ENCODE data around the gene MTHFD1L.
"Not testable (repeated sequence)": the region's sequence is repeated elsewhere in the genome, so short reads cannot be mapped to it uniquely, and the experiment has no call there.

Gene MTHFD1L

DNA sequence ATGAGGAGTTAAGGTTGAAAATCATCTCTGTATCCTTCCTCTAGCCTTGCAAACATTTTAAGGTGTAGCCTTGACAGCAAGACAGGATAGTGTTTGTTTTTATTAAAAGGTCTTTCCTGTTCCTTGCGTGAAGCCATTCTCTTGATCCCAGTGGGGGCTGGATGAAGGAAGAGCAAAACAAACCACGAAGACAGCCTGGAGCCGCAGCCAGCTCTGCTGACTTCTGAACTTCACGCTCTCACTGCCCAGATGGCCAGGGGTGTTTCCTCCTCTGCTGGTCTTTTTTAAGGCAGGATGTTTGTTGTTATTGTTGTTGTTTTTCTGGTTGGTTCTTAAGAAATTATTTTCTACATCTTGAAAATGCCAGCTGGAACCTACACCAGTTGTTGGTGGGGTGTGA, 156.4 kb downstream of the MTHFD1L start:
- no peak for DNase-seq

DNA sequence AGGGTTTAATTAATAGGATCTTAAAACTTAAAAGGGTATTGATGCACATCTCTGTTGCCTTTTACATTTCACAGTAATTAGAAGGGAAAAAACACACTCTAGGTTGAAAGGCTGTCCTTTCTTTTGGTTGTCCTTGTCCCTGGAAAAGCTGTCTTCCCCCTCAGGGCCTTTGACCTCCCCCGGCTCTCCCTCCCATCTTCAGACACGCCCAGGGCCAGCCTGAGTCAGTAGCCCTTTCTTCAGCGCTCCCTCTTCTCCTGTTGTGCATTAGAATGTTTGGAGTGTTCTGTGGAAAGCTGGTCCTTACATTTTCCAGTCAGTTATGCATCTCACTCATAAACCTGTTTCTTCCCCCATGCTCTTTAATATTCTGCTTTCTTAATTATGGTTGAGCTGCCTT, 157.0 kb downstream of the MTHFD1L start:
- no peak for DNase-seq

DNA sequence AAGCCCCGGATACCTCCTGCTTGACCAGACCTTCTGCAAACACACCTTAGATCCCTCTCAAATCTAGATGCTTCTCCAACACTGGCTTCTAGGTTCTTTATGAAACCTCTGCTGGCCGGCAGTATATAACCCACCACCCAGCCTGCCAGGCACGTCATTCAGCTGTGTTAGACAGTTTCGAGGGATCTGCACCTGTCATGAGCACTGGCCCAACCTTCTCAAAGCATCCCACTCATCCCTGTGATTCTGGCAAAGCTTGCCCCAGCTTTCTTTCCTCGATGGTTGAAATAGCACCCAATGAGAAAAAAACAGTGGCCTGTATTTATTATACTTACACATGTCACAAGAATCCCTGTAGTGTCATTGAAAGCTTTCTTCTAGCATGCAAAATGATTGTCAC, 157.8 kb downstream of the MTHFD1L start:
- no peak for DNase-seq

DNA sequence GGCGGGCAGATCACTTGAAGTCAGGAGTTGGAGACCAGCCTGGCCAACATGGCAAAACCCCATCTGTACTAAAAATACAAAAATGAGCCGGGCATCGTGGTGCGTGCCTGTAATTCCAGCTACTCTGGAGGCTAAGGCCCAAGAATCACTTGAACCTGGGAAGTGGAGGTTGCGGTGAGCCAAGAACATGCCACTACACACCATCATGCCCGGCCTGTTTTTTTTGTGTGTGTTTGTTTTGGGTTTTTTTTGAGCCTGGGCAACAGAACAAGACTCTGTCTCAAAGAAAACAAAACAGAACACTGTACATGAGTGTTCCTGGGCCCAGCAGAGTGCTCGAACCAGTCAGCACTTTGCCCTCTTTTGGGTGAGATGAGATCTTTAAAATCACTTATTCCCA, 159.1 kb downstream of the MTHFD1L start:
- DNase-seq: no peak

DNA sequence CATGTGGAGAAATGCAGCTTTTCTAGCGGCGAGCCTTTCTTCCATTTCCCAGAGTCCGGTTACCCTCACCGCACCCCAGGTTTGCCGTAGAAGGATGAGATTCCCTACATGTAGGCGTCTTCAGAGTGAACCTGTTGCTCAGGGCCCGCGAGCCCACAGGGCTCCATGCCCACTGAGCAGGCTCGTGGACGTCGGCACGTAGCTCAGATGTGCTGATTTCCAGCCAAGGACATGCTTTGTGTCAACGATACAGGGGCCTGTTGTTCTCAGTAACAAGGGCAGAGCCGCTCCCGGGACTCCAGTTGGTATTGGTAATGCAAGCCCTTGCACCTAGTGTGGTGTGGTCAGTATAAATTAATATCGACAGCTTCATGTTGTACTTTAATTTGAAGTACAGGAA, 159.6 kb downstream of the MTHFD1L start:
- DNase-seq: no peak

DNA sequence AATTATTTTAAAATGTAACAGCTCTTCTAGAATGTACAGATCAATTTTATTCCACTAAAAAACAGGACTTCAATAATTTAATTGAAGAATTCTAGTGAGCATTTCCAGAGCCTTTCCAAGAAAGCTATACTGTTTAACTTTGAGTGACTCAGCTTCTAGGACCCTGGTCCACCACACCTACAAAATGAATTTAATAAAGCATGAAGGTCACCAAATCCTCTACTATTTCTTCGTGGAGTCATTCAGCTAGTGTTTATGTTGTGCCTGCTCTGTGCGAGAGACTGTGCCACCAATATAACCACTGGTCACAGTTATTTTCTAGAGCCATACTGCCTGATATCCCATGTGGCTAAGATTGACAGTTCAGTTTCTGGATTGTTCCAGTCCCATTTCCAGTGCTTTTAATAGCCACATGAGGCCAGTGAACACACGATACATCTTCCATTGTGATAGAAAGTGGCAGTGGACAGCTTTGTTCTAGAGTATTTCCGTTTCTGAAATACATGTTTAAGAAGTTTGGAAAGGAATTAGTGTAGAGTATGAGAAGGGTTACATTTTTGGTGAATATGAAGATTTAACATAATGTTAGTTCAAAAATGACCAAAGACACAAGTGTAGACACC, 160.7 kb downstream of the MTHFD1L start:
- DNase-seq: no peak

DNA sequence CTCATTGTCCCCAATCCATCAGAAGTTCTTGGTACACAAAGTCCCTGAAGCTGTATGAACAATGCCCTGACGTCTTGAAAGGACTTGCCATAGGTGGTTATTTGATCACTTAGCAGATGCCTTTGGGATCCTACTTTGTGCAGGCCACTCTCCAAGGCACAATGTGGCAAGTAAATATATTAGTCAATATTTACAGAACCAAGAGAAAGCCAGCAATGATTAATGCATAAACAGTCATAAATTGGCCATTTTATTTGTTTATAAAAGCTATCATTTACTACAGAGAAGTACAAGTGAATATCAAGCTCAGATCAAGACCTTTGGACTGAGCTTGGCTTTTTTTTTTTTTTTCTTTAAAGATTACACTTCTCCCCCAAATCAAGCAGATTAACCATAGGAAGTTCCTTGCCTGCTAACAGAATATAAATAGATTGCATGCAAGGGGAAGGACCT, 161.8 kb downstream of the MTHFD1L start:
- no peak for DNase-seq

DNA sequence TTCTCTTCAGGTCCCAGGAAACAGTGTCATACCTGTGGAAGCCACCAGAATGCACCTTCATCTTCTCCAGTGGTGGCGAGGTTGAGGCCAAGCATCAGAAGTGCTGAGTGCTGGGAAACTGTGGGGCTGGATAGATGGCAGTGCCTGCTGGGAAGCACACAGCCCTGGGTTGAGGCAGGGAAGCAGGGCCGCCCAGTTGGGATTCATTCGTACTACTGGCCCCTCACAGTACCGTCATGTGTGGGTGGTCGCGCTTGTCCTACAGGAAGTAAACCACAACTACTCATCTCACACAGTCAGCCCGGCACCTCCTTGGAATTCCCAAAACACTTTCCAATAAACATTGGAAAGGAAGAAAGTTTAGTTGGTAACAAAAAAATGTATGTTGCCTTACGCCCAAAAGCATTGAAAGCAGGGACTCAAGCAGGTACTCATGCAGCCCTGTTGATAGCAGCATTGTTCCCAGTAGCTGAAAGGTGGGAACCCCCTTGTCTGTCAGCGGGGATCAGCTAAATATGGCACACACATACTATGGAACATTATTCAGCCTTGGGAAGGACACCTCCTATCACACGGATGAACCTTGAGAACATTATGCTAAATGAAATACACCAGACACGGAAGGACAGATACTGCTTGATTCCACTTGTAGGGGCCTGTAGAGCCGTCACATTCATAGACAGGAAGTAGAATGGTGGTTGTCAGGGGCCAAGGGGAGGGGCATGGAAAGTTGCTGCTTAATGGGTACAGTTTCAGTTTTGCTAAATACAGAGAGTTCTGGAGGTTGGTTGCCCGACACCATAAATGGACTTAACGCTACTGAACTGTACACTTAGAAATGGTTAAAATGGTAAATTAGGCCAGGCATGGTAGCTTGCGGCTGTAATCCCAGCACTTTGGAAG, 162.7 kb downstream of the MTHFD1L start:
- no peak for DNase-seq

DNA sequence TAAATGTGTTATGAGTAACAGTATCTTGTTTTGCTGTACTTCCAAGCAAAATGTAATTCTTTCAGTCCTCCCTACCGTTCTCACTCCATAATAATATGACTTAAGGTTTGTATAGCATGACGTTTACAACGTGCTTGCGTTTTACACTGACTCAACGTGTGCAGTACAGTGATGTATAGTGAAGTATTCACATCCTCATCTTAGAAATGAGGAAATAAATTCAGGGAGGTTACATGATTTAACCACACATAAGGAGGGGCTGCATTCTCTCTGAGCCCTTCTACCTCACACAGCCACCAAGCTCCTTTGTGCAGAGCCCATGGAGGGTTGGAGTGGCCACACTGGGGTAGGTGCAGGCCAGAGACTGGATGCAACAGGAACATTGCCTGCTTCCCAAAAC, 164.5 kb downstream of the MTHFD1L start:
- DNase-seq: no peak

DNA sequence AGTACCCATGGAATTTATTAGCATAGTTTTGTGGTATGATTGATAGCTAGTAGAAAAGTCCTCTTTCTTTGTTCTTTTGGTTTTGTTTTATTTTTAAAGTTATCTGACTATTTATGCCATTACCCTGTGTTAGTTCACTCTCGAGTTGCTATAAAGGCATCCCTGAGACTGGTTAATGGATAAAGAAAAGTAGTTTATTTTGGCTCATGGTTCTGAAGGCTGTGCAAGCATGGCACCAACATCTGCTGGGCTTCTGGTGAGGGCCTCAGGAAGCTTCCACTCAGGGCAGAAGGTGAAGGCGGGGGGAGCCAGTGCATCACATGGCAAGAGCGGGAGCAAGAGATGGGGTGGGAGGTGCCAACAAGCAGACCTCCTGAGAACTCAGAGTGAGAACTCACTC, 166.5 kb downstream of the MTHFD1L start:
- DNase-seq: no peak

DNA sequence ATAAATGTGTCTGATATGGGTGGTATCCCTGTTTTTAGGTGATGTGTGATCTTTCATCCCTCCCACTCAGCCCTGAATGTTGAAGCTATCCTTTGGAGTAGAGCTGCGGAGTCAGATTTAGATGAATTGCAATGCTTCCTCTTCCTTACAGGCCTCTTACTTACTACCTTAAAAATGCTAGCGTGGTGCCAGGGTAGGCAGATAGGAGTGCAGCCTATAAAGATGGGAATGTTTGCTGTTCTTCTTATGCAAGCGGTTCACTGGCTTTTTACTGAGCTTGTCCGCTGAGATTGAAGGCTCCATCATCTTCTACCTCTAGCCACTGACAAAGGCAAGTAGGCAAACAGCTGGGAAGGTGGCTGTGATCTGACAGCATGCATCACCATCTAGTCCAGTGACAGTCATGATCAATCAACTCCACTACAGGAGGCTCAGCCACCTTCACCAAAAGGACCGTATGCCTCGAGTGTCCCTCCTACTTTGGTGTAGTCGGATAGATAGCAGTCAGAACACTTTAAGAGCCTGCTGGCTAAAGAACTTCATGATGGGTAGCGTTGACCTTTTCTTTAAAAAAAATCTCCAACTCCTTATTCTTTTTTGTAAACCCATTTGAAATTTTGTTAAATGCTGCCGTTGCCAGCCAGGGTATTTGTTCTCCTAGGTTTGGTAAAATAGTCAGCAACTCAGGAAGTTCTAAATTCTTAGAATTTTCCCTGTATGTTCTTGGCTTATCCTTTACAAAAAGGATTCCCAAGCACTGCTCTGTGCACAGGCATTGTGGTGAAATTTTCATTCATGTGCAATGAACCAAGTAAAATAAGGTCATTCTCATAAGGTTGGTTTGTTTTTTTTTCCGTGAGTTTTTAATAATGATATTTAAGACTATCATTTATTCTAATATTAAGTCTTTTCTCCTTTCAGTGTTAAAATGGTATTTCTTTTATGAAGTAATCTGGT, 169.6 kb downstream of the MTHFD1L start:
- DNase-seq: no peak

DNA sequence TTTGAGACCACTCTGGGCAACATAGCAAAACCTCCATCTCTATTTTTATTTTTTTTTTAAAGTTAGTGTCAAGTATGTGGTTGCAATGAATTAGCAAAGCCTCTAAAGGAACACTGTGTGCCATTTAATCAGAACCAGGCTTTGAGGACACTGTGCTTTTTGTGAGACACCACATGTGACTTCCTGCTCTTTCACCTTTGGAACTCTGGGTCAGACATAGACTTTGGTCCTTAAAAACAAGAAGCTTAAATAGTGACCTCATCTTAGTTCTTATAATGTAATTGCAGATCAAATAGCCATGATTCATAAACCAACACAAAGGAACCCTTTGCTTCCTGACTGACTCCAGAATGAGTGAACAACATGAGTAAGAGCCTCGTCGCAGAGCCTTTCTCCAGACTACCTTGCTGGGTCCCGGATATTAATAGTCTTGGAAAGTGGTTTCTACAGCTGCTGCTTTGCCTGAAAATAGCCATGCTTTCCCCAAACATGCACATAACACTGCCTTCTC, 170.8 kb downstream of the MTHFD1L start:
- not testable (repeated sequence) for DNase-seq

DNA sequence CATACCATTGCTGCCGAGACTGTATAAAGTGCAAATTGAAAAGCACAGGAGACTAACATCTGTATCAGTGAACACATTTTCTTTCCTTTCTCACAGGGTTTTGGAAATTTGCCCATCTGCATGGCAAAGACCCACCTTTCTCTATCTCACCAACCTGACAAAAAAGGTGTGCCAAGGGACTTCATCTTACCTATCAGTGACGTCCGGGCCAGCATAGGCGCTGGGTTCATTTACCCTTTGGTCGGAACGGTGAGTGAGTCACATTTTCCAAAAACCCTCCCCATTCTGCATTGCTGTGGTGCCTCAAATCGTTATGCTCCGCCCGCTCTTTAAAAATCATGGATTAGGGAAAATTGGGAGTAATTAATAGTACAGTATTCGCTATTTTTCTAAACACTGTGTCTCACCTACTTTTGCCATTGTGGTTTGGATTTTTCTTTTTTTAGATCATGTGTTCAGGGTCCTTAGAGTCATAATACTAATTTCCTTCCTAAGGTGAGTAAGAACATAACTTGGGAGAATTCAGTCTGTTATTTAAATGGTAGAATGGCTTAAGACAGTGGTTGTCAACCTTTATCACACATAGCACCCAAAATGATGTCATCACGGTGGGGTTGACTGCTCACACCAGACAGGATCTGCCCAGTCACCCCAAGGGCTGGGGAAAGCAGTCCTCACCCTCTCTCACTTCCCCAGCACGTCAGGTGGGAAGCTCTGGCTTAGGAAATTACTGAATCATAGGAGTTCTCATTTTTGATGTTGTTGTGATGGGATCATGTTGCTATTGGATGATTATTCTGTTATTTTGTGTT, 171.6 kb downstream of the MTHFD1L start:
- DNase-seq: no peak

DNA sequence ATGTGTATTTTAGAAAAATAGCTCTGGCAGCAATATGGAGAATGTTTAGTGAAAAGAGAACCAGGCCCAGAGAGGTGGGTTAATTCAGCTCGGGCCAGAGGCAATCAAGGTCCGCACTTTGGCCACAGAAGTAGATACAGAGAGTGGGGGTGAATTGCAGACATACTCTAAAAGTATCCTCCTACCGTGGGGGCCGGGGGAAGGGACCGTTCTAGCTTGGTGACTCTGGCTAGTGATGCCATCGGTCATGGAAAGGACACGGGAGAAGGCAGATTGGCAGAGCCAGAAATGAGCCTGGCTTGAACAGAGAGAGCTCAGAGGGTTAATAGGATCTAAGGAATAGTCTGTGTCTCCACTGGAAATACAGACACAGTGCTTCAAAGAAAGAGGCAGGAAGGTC, 173.1 kb downstream of the MTHFD1L start:
- DNase-seq: no peak

DNA sequence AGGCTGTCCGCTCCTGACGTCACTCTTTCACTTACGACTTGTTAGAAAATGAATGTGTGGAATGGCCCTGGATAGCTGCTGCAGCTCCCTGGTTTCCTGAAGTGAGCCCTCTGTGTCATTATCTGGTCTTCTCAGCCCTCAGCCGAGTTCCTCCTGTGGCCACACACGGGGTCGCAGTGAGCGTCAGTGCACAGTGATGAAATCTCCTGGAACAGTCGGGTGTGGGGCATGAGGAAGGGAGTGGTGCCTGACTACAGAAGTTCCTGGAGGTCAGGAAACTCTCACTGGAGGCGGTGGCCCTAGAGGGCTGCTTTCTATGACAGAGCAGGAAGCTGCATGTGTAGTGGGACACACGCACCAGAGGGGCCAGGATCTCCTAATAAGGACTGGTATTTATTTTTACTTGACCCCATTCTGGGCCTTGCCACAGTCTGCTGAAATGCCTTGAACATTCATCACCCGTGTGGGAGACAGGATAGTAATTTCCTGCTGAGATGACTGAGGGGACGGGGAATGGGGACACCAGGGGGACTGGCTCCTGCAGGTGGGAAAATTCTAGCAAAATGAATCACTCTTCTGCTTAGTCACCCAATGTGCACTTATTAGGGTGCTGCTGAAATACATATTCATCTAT, 175.5 kb downstream of the MTHFD1L start:
- DNase-seq: not testable (repeated sequence)

DNA sequence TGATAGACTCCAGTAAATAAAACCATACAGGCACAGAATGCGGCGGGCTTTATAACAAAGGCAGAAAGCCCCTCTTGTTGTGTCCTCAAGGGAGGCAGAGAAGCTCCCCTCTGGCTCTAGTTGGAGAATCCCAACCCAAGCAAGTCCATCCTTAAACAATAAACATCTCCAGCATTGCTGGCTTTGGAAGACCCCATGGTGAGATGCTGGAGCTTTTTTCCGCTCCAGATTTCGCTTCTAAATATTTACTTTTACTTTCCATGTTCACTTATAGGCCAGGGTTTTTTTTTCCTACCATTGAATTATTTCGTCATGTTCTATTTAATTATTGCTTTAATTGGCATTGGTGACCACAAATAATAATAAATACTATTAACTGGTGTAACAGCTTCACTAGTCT, 176.2 kb downstream of the MTHFD1L start:
- no peak for DNase-seq

DNA sequence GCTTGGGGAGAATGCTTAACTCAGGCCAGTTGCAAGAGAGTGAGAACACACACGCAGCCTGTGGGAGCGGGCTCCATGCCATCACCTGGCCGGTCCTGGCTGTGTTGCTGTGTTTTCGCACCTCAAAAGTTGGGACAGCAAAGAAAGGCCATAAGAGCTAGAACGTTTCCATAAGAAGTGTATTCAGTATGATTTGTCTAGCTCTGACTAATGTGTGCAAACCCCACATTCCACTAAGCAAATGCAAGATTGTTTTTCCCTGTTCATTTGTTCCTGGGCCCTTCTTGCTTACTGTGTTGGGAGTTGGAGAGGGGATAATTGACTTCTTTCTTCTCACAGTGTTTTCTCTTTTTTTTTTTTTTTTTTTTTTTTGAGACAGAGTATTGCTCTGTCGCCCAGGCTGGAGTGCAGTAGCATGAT, 177.4 kb downstream of the MTHFD1L start:
- not testable (repeated sequence) for DNase-seq

DNA sequence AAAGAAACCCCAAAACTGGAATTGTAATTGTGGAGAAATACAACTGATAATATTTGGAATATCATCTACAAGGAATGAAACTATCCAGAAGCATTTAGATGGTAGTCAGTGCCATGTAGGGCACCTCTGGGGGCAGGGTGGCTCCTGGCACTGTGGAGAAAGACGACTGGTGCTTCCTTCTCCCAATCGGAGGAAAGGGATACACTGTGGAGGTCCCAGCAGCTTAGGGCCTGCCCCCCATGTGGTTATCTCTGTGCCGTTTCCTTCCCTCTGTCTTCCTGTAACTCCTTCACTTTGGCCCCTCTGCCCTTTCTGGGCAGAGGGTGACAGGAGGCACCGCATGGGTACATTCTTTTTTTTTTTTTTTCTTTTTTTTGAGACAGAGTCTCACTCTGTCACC, 178.4 kb downstream of the MTHFD1L start:
- DNase-seq: no peak

DNA sequence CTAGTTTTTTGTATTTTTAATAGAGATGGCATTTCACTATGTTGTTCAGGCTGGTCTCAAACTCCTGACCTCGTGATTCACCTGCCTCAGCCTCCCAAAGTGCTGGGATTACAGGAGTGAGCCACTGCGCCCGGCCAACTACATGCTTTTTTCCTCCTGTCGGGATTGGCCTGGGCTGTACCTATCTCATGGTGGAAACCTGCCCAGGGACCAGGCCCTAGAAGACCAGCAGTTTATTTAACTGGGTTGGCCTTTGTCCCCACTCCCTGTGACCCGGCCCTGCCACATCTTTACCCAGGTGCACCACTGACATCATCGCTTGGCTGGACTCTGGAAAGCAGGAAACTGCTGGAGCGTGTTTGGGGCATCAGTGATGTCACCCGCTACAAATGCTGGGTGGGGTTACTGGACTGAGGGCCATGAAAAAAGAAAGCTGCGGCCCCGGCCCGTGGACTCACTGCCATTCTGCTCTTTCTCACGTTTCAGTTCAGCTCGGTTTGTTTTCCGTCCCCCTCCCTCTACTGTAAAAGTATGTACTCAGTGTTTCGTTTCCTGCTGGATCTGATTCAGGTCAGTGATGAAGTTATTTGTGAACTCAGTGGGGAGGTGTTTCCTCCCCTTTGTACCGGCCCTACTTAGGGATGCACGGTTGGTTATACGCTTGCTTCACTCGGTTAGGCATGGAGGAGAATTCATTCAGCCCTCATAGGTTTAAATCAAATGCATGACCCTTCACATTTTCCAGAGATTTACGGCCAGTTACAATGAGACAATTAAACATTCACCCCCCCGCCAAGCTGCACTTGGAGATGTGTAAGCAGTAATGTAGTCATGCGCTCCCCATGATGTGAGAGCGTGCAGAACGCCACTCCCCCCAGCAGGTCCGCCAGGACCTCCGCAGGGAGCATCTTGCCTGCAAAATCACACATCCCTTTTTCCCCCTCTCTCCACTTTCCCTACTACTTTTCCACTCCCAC, 179.3 kb downstream of the MTHFD1L start:
- DNase-seq: no peak

DNA sequence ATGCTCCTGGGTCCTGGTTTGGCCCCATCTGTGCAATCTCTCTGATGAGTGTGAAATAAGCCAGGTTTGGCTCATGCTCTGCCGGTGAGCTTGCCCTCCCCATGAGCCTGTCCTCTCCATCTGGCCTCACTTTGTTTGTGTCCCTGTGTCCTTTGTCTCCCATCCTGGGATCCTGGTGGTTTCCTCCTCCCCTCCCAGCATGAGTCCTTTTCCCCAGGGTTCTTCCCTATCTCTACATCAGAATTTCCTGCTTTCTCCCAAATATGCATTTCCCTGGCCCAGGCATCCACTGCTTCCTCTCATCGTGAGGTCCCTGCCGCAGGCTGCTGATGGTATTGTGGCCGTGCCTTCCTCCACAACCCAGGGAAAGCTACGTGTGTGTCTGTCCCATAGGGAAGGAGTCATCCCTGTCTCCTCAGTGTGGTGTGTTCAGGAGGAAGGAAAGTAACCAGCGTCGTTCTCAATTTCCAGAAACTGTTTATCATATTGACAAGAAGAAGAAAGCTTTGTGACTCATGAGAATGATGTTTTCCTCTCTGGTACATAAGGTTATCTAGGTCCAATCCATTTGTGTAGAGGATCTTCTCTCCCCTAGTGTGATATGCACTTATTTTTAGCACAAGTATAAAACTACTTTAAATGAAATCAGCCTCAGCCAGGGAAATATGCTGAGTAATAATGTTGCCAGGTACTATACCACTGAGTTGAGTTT, 180.2 kb downstream of the MTHFD1L start:
- DNase-seq: not testable (repeated sequence)
